GM23338 (cell line): ENCODE results near the gene MAPT. TPM values are rescaled to one million over a fixed set of nuclear protein-coding genes. Genes with fewer than 3 reads are reported as not detected.

Experiments
- ATAC-seq: fragments of 200-7000 bp; cut with Tn5 transposase; 3 replicates; pipeline ENCODE4 v1.9.1; 2020
- DNase-seq: peaks from one replicate; pipeline ENCODE4 v3.0.0-alpha.2; 2015; ENCODE audit warnings: low spot score
- H2AFZ ChIP-seq: fragments of 200-600 bp; sonication (generic); 2 replicates; pipeline ENCODE4 v1.8.0; 2016; ENCODE audit warnings: antibody characterized with exemption, mild to moderate bottlenecking, moderate library complexity
- H3F3A ChIP-seq: fragments of 200-600 bp; sonication (generic); replicated peaks from 2 replicates; pipeline ENCODE4 v1.8.0; 2017; ENCODE audit warnings: antibody characterized with exemption, mixed run types, low read depth
- H3K27ac ChIP-seq: fragments of 200-600 bp; sonication (generic); 2 replicates; pipeline ENCODE4 v1.6.1; 2016; ENCODE audit warnings: low read depth
- H3K27me3 ChIP-seq: fragments of 200-600 bp; sonication (generic); 2 replicates; pipeline ENCODE4 v1.8.0; 2016; ENCODE audit warnings: mild to moderate bottlenecking, mixed run types, moderate library complexity; ENCODE audit not compliant: insufficient read depth
- H3K36me3 ChIP-seq: fragments of 200-600 bp; sonication (generic); 2 replicates; pipeline ENCODE4 v1.8.0; 2016; ENCODE audit warnings: mild to moderate bottlenecking; ENCODE audit not compliant: insufficient read depth
- H3K4me1 ChIP-seq: fragments of 200-600 bp; sonication (generic); 2 replicates; pipeline ENCODE4 v1.8.0; 2016; ENCODE audit warnings: mild to moderate bottlenecking, moderate library complexity; ENCODE audit not compliant: insufficient read depth
- H3K4me2 ChIP-seq: fragments of 200-600 bp; sonication (generic); 2 replicates; pipeline ENCODE4 v1.7.1; 2017; ENCODE audit warnings: mixed run types
- H3K4me3 ChIP-seq: fragments of 200-600 bp; sonication (generic); 2 replicates; pipeline ENCODE4 v1.6.1; 2016; ENCODE audit warnings: mixed run types
- H3K79me2 ChIP-seq: fragments of 200-600 bp; sonication (generic); replicated peaks from 2 replicates; pipeline ENCODE4 v1.8.0; 2017; ENCODE audit warnings: mild to moderate bottlenecking; ENCODE audit not compliant: insufficient read depth
- H3K9me2 ChIP-seq: fragments of 200-600 bp; sonication (generic); 2 replicates; pipeline ENCODE4 v1.8.0; 2017; ENCODE audit not compliant: insufficient read depth
- H4K20me1 ChIP-seq: fragments of 200-600 bp; sonication (generic); replicated peaks from 2 replicates; pipeline ENCODE4 v1.8.0; 2017; ENCODE audit warnings: mild to moderate bottlenecking; ENCODE audit not compliant: insufficient read depth
- H3K27ac Mint-ChIP-seq: 2 replicates; pipeline ENCODE4 v1.8.0; 2020; ENCODE audit warnings: inconsistent platforms, mild to moderate bottlenecking, moderate library complexity, mixed read lengths
- H3K27me3 Mint-ChIP-seq: 3 replicates; pipeline ENCODE4 v1.8.0; 2022; ENCODE audit warnings: low read depth, mild to moderate bottlenecking, moderate library complexity, mixed read lengths, inconsistent platforms; ENCODE audit not compliant: insufficient read depth, poor library complexity
- H3K36me3 Mint-ChIP-seq: 3 replicates; pipeline ENCODE4 v1.8.0; 2021; ENCODE audit warnings: low read depth, mild to moderate bottlenecking, inconsistent platforms, moderate library complexity, mixed read lengths
- H3K4me1 Mint-ChIP-seq: 3 replicates; pipeline ENCODE4 v1.8.0; 2020; ENCODE audit warnings: mild to moderate bottlenecking, inconsistent platforms, mixed read lengths
- H3K4me3 Mint-ChIP-seq: 3 replicates; pipeline ENCODE4 v1.8.0; 2021; ENCODE audit warnings: moderate library complexity, mild to moderate bottlenecking, inconsistent platforms, mixed read lengths
- H3K9me3 Mint-ChIP-seq: 3 replicates; pipeline ENCODE4 v1.8.0; 2020; ENCODE audit warnings: moderate library complexity, mild to moderate bottlenecking, inconsistent platforms, mixed read lengths
- CREB1 ChIP-seq: fragments of 250-450 bp; sonication (Bioruptor Pico); IDR thresholded peaks from 2 replicates; pipeline ENCODE4 v1.5.0; 2020; ENCODE audit warnings: low read depth, mild to moderate bottlenecking, moderate library complexity
- CTCF ChIP-seq, 2 experiments: fragments of 200-600 bp in 1 of 2; sonication (generic) in 1 of 2; conservative IDR thresholded peaks; 2 replicates each; pipeline versions ENCODE4 v1.5.1 to v1.6.1; 2016 to 2017; ENCODE audit warnings: antibody characterized with exemption in 2 of 2, low read depth in 2 of 2, mild to moderate bottlenecking in 2 of 2, moderate library complexity in 1 of 2
- EZH2 ChIP-seq: fragments of 200-600 bp; sonication (generic); IDR thresholded peaks from one replicate; pipeline ENCODE4 v1.8.0; 2017; ENCODE audit warnings: antibody characterized with exemption, mild to moderate bottlenecking, low read depth; ENCODE audit not compliant: unreplicated experiment
- EZH2phosphoT487 ChIP-seq: fragments of 200-600 bp; sonication (generic); IDR thresholded peaks from one replicate; pipeline ENCODE4 v1.8.1; 2018; ENCODE audit warnings: antibody characterized with exemption; ENCODE audit not compliant: unreplicated experiment
- JUNB ChIP-seq: IDR thresholded peaks from one replicate; pipeline ENCODE4 v1.6.1; 2016; ENCODE audit warnings: antibody characterized with exemption; ENCODE audit not compliant: unreplicated experiment
- NANOG ChIP-seq: IDR thresholded peaks from 2 replicates; pipeline ENCODE4 v1.6.1; 2016; ENCODE audit warnings: antibody characterized with exemption, borderline replicate concordance
- POLR2AphosphoS5 ChIP-seq: IDR thresholded peaks from 2 replicates; pipeline ENCODE4 v1.6.1; 2016; ENCODE audit warnings: antibody characterized with exemption, low read depth
- REST ChIP-seq: IDR thresholded peaks from one replicate; pipeline ENCODE4 v1.6.1; 2018; ENCODE audit warnings: antibody characterized with exemption; ENCODE audit not compliant: unreplicated experiment
- STAT1 ChIP-seq: IDR thresholded peaks from one replicate; pipeline ENCODE4 v1.6.1; 2016; ENCODE audit warnings: antibody characterized with exemption; ENCODE audit not compliant: unreplicated experiment
- ZNF114 ChIP-seq: fragments of 250-450 bp; sonication (Bioruptor Pico); IDR thresholded peaks from 2 replicates; pipeline ENCODE4 v1.5.0; 2020; ENCODE audit warnings: mild to moderate bottlenecking, moderate library complexity
- ZNF331 ChIP-seq: fragments of 250-450 bp; sonication (Bioruptor Pico); IDR thresholded peaks from 2 replicates; pipeline ENCODE4 v1.5.0; 2020; ENCODE audit warnings: low read depth, mild to moderate bottlenecking, moderate library complexity
- ZNF462 ChIP-seq: fragments of 250-450 bp; sonication (Bioruptor Pico); IDR thresholded peaks from 2 replicates; pipeline ENCODE4 v1.5.0; 2020; ENCODE audit warnings: mild to moderate bottlenecking, moderate library complexity
- polyA plus RNA-seq: library from polyadenylated mRNA; unstranded; fragments of >200 nt; fragmentation: Nextera tagmentation; extraction: Ambion mirVana; gene quantifications from 2 replicates; pipeline ENCODE4 v1.2.1, GENCODE V29; 2016
- total RNA-seq: library from RNA; depleted of rRNA; stranded (reverse); fragments of >200 nt; shearing (Covaris generic); gene quantifications from 2 replicates; pipeline ENCODE4 v1.2.3, GENCODE V29; 2014
- TF ChIP-seq, protein P1 (sequence below): IDR thresholded peaks from 2 replicates; pipeline ENCODE4 v1.6.1; 2016; ENCODE audit warnings: antibody characterized with exemption

Gene MAPT
- total and polyA plus RNA-seq, 2 experiments from 2014 or later = 1.1 to 2.1 TPM

GRCh38 chr17:45997624-45998023 is 103.3 kb downstream of the MAPT start:
- peaks cover 12% of the 10 kb centered on the region for H3K27me3 Mint-ChIP-seq
- Histone ChIP-seq H3K27ac (no peak overlapping the region), H3K4me3 (no peak overlapping the region), H3K4me2 (no peak overlapping the region), H3K9me2 (no peaks in the 10 kb centered on the region), H3K27me3 (no peaks in the 10 kb centered on the region), H3K79me2 (no peaks in the 10 kb centered on the region), H4K20me1 (no peaks in the 10 kb centered on the region), H3F3A (no peaks in the 10 kb centered on the region), H3K36me3 (no peaks in the 10 kb centered on the region), H3K4me1 (no peaks in the 10 kb centered on the region; the same call in 1 of the 2 replicates), H2AFZ (no peak overlapping the region)
- ATAC-seq (no peak), DNase-seq (no peak)
- no peaks in the 10 kb centered on the region for H3K9me3 Mint-ChIP-seq
- peaks cover 5% of the 10 kb centered on the region for H3K4me1 Mint-ChIP-seq
- no peak for TF ChIP-seq CREB1
- TF ChIP-seq EZH2phosphoT487 = no peak
- no peak for TF ChIP-seq ZNF331
- TF ChIP-seq POLR2AphosphoS5 = no peak
- TF ChIP-seq ZNF114 (CRISPR knock-in tag) = no peak
- no peak for TF ChIP-seq REST
- no peak for TF ChIP-seq CTCF (conservative IDR thresholded peaks at IDR 0.05; ENCODE audit: low read depth in 2 of 2)
- TF ChIP-seq, protein P1, sequence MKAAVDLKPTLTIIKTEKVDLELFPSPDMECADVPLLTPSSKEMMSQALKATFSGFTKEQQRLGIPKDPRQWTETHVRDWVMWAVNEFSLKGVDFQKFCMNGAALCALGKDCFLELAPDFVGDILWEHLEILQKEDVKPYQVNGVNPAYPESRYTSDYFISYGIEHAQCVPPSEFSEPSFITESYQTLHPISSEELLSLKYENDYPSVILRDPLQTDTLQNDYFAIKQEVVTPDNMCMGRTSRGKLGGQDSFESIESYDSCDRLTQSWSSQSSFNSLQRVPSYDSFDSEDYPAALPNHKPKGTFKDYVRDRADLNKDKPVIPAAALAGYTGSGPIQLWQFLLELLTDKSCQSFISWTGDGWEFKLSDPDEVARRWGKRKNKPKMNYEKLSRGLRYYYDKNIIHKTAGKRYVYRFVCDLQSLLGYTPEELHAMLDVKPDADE = no peak
- no peak for TF ChIP-seq NANOG
- no peak for TF ChIP-seq STAT1
- TF ChIP-seq JUNB = no peak
- no peak for TF ChIP-seq ZNF462 (CRISPR knock-in tag)
- no peak for TF ChIP-seq EZH2
- H3K4me3 Mint-ChIP-seq = no peak overlapping the region
- H3K27ac Mint-ChIP-seq = no peak overlapping the region
- H3K36me3 Mint-ChIP-seq = no peaks in the 10 kb centered on the region
